GM18909 (cell line): ENCODE measurements around the gene LATS1.
"Not testable (repeated sequence)": the region's sequence is repeated elsewhere in the genome, so short reads cannot be mapped to it uniquely, and the experiment has no call there.

Experiments used
- ATAC-seq: cut with Tn5 transposase; IDR thresholded peaks from one replicate; pipeline ENCODE4 v1.9.1; 2021; ENCODE audit warnings: mild to moderate bottlenecking; ENCODE audit not compliant: unreplicated experiment, poor library complexity

The LATS1 gene

GRCh38 chr6:149680503-149680902 lies 37.4 kb downstream of the LATS1 start:
- ATAC-seq: no peak

- not testable (repeated sequence) for ATAC-seq
These were observed 45.6 kb downstream of the LATS1 start for GRCh38 chr6:149672265-149672664.

GRCh38 chr6:149660028-149660427 lies 57.9 kb downstream of the LATS1 start:
- ATAC-seq: no peak

GRCh38 chr6:149657441-149657840 lies 60.5 kb downstream of the LATS1 start:
- ATAC-seq: no peak

- ATAC-seq: no peak
These were observed 66.8 kb downstream of the LATS1 start for GRCh38 chr6:149651056-149651455.

- peak; percentile 93 for ATAC-seq
These were observed 69.5 kb downstream of the LATS1 start, which contains the start of gene KATNA1 for GRCh38 chr6:149648148-149649145. TSS of gene KATNA1 (minus strand) at chr6:149648714. CDS start at chr6:149638547, 10,167 bp downstream.

GRCh38 chr6:149646599-149646998 lies 71.3 kb downstream of the LATS1 start:
- ATAC-seq: no peak

GRCh38 chr6:149642829-149643580 lies 74.9 kb downstream of the LATS1 start:
- no peak for ATAC-seq

GRCh38 chr6:149636124-149636523 lies 81.8 kb downstream of the LATS1 start:
- no peak for ATAC-seq

GRCh38 chr6:149634315-149634714 lies 83.6 kb downstream of the LATS1 start:
- no peak for ATAC-seq

- ATAC-seq: peak; percentile 80
These were observed 88.9 kb downstream of the LATS1 start for GRCh38 chr6:149628875-149629510.

GRCh38 chr6:149627672-149628071 lies 90.2 kb downstream of the LATS1 start:
- ATAC-seq: no peak

GRCh38 chr6:149615805-149616204 lies 102.1 kb downstream of the LATS1 start:
- ATAC-seq: no peak

GRCh38 chr6:149614337-149614736 lies 103.6 kb downstream of the LATS1 start:
- no peak for ATAC-seq

GRCh38 chr6:149608381-149608982 lies 109.4 kb downstream of the LATS1 start:
- ATAC-seq: peak; percentile 42
